Left lung (tissue), 10 donors: ENCODE data around the gene HOXD12. TPM values are rescaled to one million over a fixed set of nuclear protein-coding genes. Genes with fewer than 3 reads are reported as not detected.

Experiments
- ATAC-seq: fragments of 200-7000 bp; cut with Tn5 transposase; one replicate; pipeline ENCODE4 v1.9.1; 2020; ENCODE audit warnings: moderate library complexity
- DNase-seq, 4 donors: peaks; one replicate each; pipeline ENCODE4 v3.0.0-alpha.2; 2013 to 2020
- H3K27ac ChIP-seq, 2 donors: fragments of 200-600 bp; sonication (generic) in 1 of 2; one replicate each; pipeline versions ENCODE4 v1.5.0 to v1.8.0; 2020 to 2021
- H3K27me3 ChIP-seq, 2 donors: fragments of 200-600 bp; sonication (generic) in 1 of 2; one replicate each; pipeline versions ENCODE4 v1.5.0 to v1.8.0; 2020 to 2021
- H3K36me3 ChIP-seq, 2 donors: fragments of 200-600 bp; sonication (generic) in 1 of 2; one replicate each; pipeline versions ENCODE4 v1.5.0 to v1.8.0; 2020 to 2021
- H3K4me1 ChIP-seq, 2 donors: fragments of 200-600 bp; one replicate each; pipeline ENCODE4 v1.8.0; 2021
- H3K4me3 ChIP-seq, 2 donors: fragments of 200-600 bp; sonication (generic) in 1 of 2; one replicate each; pipeline versions ENCODE4 v1.5.0 to v1.8.0; 2020 to 2021; ENCODE audit warnings: mild to moderate bottlenecking in 1 of 2
- H3K9me3 ChIP-seq, 2 donors: fragments of 200-600 bp; sonication (generic) in 1 of 2; one replicate each; pipeline versions ENCODE4 v1.5.0 to v1.8.0; 2020 to 2021
- CTCF ChIP-seq, 2 donors: fragments of 200-600 bp; sonication (generic) in 1 of 2; IDR thresholded peaks; one replicate each; pipeline versions ENCODE4 v1.5.0 to v1.8.0; 2021; ENCODE audit warnings: antibody characterized with exemption in 2 of 2
- intact Hi-C, 2 donors: fragments of 100-400 bp; cut with DNase I; formaldehyde crosslinking; loops; one replicate each; pipeline versions ENCODE4 v1.11.2 to v1.14.2; 2022
- polyA plus RNA-seq, 6 donors: library from polyadenylated mRNA; unstranded; fragments of 120-200 nt; gene quantifications; one replicate each; pipeline ENCODE4 v1.2.1, GENCODE V29; 2013; ENCODE audit not compliant: insufficient read length in 6 of 6
- total RNA-seq, 2 donors: library from RNA; stranded (reverse); fragmentation: NEBNext Ultra II Directional; extraction: Animal tissue kit (Norgen Biotek cat#: 25700); gene quantifications; one replicate each; pipeline ENCODE4 v1.2.1, GENCODE V29; 2021
- donor health status: DM: no; HTN: yes; CAD: no.
- donor health status: DM: no; HTN: no; CAD: no.

HOXD12 gene
- total and polyA plus RNA-seq, 8 donors = not detected

DNA sequence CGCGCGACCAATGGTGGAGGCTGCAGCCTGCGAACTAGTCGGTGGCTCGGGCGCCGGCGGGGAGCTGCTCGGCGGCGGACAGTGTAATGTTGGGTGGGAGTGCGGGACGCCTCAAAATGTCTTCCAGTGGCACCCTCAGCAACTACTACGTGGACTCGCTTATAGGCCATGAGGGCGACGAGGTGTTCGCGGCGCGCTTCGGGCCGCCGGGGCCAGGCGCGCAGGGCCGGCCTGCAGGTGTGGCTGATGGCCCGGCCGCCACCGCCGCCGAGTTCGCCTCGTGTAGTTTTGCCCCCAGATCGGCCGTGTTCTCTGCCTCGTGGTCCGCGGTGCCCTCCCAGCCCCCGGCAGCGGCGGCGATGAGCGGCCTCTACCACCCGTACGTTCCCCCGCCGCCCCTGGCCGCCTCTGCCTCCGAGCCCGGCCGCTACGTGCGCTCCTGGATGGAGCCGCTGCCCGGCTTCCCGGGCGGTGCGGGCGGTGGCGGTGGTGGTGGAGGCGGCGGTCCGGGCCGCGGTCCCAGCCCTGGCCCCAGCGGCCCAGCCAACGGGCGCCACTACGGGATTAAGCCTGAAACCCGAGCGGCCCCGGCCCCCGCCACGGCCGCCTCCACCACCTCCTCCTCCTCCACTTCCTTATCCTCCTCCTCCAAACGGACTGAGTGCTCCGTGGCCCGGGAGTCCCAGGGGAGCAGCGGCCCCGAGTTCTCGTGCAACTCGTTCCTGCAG, 23.3 kb downstream of the HOXD12 start, which contains the start of gene HOXD9:
HOXD9 (plus strand) TSS at position 37 of the 728 bp plus-strand sequence; CDS start at position 87, 50 bp downstream.
- H3K36me3 ChIP-seq = no peaks in the 10 kb centered on the region
- ATAC-seq = peak; percentile 36
- no peak for TF ChIP-seq CTCF (IDR thresholded peaks at IDR 0.05)
- peak in 1 of 4 donors; percentile 81 for DNase-seq
- peak within 1 kb of the TSS; percentile 0 to 30 for H3K4me3 ChIP-seq
- H3K4me1 ChIP-seq = peaks cover 0 to 20% of the 10 kb centered on the region in 2 donors
- H3K9me3 ChIP-seq = no peaks in the 10 kb centered on the region
- intact Hi-C loops = no loop called here
- H3K27ac ChIP-seq = no peak within 1 kb of the TSS
- H3K27me3 ChIP-seq = peaks cover 96 to 100% of the 10 kb centered on the region in 2 donors

DNA sequence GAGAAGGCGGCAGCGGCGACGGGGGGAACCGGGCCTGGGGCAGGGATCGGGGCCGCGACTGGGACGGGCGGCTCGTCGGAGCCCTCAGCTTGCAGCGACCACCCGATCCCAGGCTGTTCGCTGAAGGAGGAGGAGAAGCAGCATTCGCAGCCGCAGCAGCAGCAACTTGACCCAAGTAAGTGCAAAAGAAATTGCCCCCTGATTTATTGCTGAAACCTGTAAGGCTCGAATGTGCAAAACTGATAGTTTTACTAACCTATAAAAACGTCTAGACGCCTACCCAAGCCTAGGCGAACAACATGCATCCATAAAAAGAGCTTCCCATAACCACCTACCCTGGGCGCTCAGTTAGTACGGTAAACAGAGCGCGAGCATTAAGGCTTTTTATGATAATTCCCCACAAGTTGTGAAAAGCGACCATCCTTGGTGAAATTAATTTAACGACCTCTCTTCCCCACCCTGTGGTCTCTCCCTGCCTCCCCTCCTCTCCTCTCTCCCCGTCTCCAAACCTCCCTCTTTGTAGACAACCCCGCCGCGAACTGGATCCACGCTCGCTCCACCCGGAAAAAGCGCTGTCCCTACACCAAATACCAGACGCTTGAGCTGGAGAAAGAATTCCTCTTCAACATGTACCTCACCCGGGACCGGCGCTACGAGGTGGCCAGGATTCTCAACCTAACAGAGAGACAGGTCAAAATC, 24.0 kb downstream of the HOXD12 start:
- H3K27me3 ChIP-seq = peaks cover 96 to 100% of the 10 kb centered on the region in 2 donors
- intact Hi-C loops = no loop called here

DNA sequence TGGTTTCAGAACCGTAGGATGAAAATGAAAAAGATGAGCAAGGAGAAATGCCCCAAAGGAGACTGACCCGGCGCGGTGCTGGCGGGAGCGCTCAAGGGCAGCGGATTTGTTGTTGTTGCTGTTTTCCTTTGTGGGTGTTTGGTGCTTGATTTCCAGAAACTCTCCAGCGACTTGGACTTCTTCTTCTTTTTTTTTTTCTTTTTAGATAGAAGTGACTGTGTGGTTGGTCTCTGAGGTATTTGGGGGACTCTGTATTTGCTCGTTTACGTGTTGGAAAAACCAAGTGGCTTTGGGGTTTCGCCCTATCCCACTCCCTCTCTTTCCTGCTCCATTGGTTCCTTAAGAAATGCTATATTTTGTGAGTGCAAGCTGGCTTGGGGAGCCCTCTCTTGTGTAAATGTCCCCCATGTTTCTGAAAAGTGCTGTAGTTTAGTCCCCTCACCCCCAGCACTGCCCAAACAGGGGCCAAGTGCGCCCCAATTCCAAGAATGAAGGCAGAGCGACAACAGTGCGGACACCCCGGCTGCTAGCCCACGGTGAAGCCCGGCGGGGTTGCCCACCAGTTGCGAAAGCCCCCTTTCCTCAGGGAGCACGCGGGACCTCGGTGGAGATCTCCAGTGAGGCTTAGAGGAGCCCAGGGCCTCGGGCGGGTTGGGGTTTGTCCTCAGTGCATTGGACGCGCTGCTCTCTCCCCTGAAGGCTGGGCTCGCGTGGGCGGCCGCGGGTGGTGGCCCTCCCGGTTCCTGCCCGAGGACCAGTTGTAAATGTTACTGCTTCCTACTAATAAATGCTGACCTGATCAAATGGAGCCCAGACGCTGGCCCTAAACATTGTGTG, 24.7 kb downstream of the HOXD12 start:
- DNase-seq (peak in 1 of 4 donors; percentile 72), ATAC-seq (no peak)
- peaks cover 97 to 100% of the 10 kb centered on the region in 2 donors for H3K27me3 ChIP-seq
- H3K27ac ChIP-seq = no peak overlapping the region
- H3K4me1 ChIP-seq = peaks cover 0 to 30% of the 10 kb centered on the region in 2 donors
- intact Hi-C loops = no loop called here
- H3K9me3 ChIP-seq = no peaks in the 10 kb centered on the region
- H3K4me3 ChIP-seq = no peak overlapping the region
- no peak for TF ChIP-seq CTCF (IDR thresholded peaks at IDR 0.05)
- no peaks in the 10 kb centered on the region for H3K36me3 ChIP-seq

More for the DNA sequence above, 24.0 kb downstream of the HOXD12 start:
- no peak overlapping the region for H3K4me3 ChIP-seq
- H3K9me3 ChIP-seq = no peaks in the 10 kb centered on the region
- peaks cover 0 to 23% of the 10 kb centered on the region in 2 donors for H3K4me1 ChIP-seq
- DNase-seq = peak in 1 of 4 donors; percentile 51
- no peak for ATAC-seq
- TF ChIP-seq CTCF (IDR thresholded peaks at IDR 0.05) = no peak
- no peak overlapping the region for H3K27ac ChIP-seq
- no peaks in the 10 kb centered on the region for H3K36me3 ChIP-seq

DNA sequence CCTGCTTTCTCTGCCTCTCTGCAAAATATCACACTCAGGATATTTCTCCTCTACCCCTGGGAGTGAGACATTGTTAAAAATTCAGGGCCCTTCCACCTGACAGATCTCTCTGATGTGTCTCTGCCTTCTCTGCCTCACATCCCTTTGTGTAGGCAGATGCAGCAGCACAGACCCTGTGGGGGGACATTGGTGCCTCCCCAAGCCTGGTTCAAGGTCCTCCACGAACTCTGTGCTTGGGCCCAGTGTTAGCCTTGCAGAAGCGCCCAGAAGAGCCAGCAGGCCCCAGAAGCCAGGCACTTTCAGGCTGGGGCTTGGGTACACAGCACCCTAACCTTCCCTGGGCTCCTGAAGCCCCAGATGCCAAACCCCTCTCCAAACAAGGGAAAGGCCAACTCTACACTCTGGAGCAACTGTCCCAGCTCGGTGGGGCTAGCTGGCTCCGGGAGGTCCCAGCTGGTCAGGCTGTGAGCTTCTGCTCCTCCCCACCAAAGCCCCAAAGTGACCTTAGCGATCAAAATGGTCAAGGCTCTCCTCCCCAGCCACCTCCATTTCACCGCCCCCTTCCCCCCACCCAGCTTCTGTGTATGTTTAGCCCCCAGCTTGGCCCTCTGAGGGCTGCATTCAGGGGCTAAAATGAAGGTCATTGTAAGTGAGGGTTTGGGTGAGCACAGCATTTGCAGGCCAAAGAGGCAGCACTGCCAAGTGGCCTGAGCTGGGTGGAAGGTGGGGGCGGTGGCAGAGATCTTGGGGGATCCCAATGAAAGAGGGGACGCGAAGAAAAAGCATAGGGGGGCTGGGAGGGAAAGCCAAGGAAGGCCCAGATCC, 25.6 kb downstream of the HOXD12 start:
- intact Hi-C loops = loop anchor here in 1 of 2 donors (5.0 kb wide), 2 partner anchors 427 to 1022 kb away; no protein-coding TSS in a partner anchor
- Histone ChIP-seq H3K36me3 (no peaks in the 10 kb centered on the region), H3K27ac (no peak overlapping the region), H3K27me3 (peaks cover 96 to 100% of the 10 kb centered on the region in 2 donors), H3K4me1 (peaks cover 0 to 39% of the 10 kb centered on the region in 2 donors), H3K4me3 (no peak overlapping the region), H3K9me3 (no peaks in the 10 kb centered on the region)
- ATAC-seq = no peak
- TF ChIP-seq CTCF (IDR thresholded peaks at IDR 0.05) = no peak
- DNase-seq = no peak
